Fibroblast of lung (primary cell): Measurements from ENCODE around the gene TRPC1. TPM values are rescaled to one million over a fixed set of nuclear protein-coding genes. Genes with fewer than 3 reads are reported as not detected.

Source experiments
- DNase-seq, 2 donors: peaks; one replicate each; pipeline versions ENCODE4 v3.0.0 to v3.0.0-alpha.2; 2010; ENCODE audit warnings: low read depth in 2 of 2
- H2AFZ ChIP-seq: 2 replicates; pipeline ENCODE4 v1.5.1; 2012; ENCODE audit warnings: low read length, control low read depth, inconsistent platforms
- H3K27ac ChIP-seq: 2 replicates; pipeline ENCODE4 v1.5.1; 2011; ENCODE audit warnings: low read length, control low read depth; ENCODE audit not compliant: insufficient read depth
- H3K27me3 ChIP-seq: 2 replicates; pipeline ENCODE4 v1.5.1; 2011; ENCODE audit warnings: mild to moderate bottlenecking, low read length; ENCODE audit not compliant: control insufficient read depth, insufficient read depth
- H3K36me3 ChIP-seq: 2 replicates; pipeline ENCODE4 v1.5.1; 2011; ENCODE audit warnings: low read length; ENCODE audit not compliant: control insufficient read depth, insufficient read depth
- H3K4me1 ChIP-seq: 2 replicates; pipeline ENCODE4 v1.5.1; 2011; ENCODE audit warnings: low read length; ENCODE audit not compliant: control insufficient read depth, insufficient read depth; ENCODE audit errors: extremely low read depth
- H3K4me2 ChIP-seq: 2 replicates; pipeline ENCODE4 v1.5.1; 2011; ENCODE audit warnings: low read length, control low read depth; ENCODE audit not compliant: insufficient read depth; ENCODE audit errors: extremely low read depth
- H3K4me3 ChIP-seq, 4 experiments: fragments of 200-600 bp in 1 of 4; sonication (generic) in 1 of 4; replicated peaks in 1 of 4; 2 replicates each; pipeline ENCODE4 v1.5.1; 2011 to 2016; ENCODE audit warnings: low read length in 4 of 4, low read depth in 3 of 4, mild to moderate bottlenecking in 3 of 4, control low read depth in 2 of 4, inconsistent platforms in 1 of 4, mixed read lengths in 1 of 4; ENCODE audit not compliant: insufficient read depth in 1 of 4; ENCODE audit errors: control extremely low read depth in 1 of 4
- H3K79me2 ChIP-seq: 2 replicates; pipeline ENCODE4 v1.5.1; 2012; ENCODE audit warnings: mild to moderate bottlenecking, low read length, inconsistent platforms; ENCODE audit not compliant: control insufficient read depth, insufficient read depth
- H3K9ac ChIP-seq: 2 replicates; pipeline ENCODE4 v1.5.1; 2011; ENCODE audit warnings: mild to moderate bottlenecking, low read length, control low read depth; ENCODE audit not compliant: insufficient read depth
- H3K9me3 ChIP-seq: 2 replicates; pipeline ENCODE4 v1.5.1; 2012; ENCODE audit warnings: low read depth, low read length; ENCODE audit not compliant: control insufficient read depth, insufficient read depth
- H4K20me1 ChIP-seq: 2 replicates; pipeline ENCODE4 v1.5.1; 2011; ENCODE audit warnings: low read length; ENCODE audit not compliant: control insufficient read depth, insufficient read depth; ENCODE audit errors: extremely low read depth
- EZH2 ChIP-seq: IDR thresholded peaks from 2 replicates; pipeline ENCODE4 v1.5.1; 2012; ENCODE audit warnings: low read length, control low read depth, mild to moderate bottlenecking; ENCODE audit errors: missing control alignments
- polyA plus RNA-seq, 2 donors: library from polyadenylated mRNA; depleted of rRNA in 1 of 2; stranded (reverse) in 1 of 2; unstranded in 1 of 2; fragments of >200 nt; gene quantifications; 2 replicates each; pipeline ENCODE4 v1.2.1, GENCODE V29; 2011 to 2012; ENCODE audit warnings: missing spikeins in 1 of 2
- total RNA-seq: library from RNA; depleted of rRNA; stranded (reverse); fragments of >200 nt; gene quantifications from 2 replicates; pipeline ENCODE4 v1.2.1, GENCODE V29; 2014
- TF ChIP-seq, protein P1 (sequence below), 2 donors: IDR thresholded peaks in 1 of 2; conservative IDR thresholded peaks in 1 of 2; 1 replicate in 1 of 2; 2 replicates in 1 of 2; pipeline ENCODE4 v1.5.1; 2011 to 2012; ENCODE audit warnings: low read length in 2 of 2, control low read depth in 1 of 2, inconsistent platforms in 1 of 2, low read depth in 1 of 2, mild to moderate bottlenecking in 1 of 2

The TRPC1 gene
- total and polyA plus RNA-seq, 2 donors (not counting 1 experiment from before 2014, with no cell fraction given): 13.0 to 43.1 TPM

DNA sequence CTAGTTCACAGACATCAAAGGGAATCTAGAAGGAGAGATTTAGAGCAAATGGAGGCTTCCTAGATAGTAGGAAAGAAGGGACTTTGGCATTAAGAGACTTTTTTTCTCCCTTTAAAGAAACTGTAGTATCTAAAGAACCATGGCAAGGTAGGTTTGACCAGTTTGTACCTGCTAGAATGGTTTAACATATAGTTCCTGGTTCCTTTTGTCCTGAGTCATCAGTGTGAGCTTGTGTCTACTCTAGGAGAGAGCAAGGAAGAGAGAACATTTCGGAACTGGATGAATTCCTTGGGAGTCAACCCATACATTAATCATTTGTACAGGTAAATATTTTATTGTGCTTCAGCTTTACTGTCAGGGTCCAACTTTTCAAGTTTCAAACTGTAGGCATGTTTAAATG lies 29.6 kb upstream of the TRPC1 start:
- no peaks in the 10 kb centered on the region for H4K20me1 ChIP-seq
- H3K4me1 ChIP-seq: no peaks in the 10 kb centered on the region
- H3K27ac ChIP-seq: no peak overlapping the region
- no peak overlapping the region for H3K9ac ChIP-seq
- no peaks in the 10 kb centered on the region for H3K79me2 ChIP-seq
- no peak overlapping the region for H2AFZ ChIP-seq
- H3K4me2 ChIP-seq: no peak overlapping the region
- H3K9me3 ChIP-seq: no peaks in the 10 kb centered on the region
- no peak overlapping the region for H3K4me3 ChIP-seq
- no peaks in the 10 kb centered on the region for H3K36me3 ChIP-seq
- H3K27me3 ChIP-seq: no peaks in the 10 kb centered on the region
- DNase-seq: no peak
- no peak for TF ChIP-seq EZH2
- TF ChIP-seq, protein P1, sequence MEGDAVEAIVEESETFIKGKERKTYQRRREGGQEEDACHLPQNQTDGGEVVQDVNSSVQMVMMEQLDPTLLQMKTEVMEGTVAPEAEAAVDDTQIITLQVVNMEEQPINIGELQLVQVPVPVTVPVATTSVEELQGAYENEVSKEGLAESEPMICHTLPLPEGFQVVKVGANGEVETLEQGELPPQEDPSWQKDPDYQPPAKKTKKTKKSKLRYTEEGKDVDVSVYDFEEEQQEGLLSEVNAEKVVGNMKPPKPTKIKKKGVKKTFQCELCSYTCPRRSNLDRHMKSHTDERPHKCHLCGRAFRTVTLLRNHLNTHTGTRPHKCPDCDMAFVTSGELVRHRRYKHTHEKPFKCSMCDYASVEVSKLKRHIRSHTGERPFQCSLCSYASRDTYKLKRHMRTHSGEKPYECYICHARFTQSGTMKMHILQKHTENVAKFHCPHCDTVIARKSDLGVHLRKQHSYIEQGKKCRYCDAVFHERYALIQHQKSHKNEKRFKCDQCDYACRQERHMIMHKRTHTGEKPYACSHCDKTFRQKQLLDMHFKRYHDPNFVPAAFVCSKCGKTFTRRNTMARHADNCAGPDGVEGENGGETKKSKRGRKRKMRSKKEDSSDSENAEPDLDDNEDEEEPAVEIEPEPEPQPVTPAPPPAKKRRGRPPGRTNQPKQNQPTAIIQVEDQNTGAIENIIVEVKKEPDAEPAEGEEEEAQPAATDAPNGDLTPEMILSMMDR (conservative IDR thresholded peaks at IDR 0.05 in 1 of 2, IDR thresholded peaks at IDR 0.05 in 1 of 2; ENCODE audit: low read depth in 1 of 2, low read length in 2 of 2): no peak

DNA sequence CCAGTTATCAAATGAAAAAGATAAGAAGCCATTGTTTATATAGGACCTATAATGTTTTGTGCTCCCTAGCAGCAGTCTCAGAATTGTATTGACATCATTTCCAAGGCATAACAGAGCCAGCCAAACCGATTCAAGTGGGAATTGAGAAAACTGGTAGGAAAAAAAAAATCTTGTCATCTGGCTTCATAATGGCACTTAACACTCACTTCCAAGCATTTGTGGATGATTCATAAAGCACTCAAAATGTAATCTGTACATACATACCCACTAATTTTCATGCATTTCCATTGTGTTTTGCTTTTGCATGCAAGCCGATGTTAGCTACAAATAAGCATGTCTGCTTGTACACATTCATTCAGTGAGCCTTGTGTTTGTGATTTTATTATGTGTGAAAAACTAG lies 18.6 kb upstream of the TRPC1 start:
- peak overlapping the region; percentile 40 for H3K4me2 ChIP-seq
- H4K20me1 ChIP-seq: no peaks in the 10 kb centered on the region
- no peaks in the 10 kb centered on the region for H3K36me3 ChIP-seq
- no peaks in the 10 kb centered on the region for H3K9me3 ChIP-seq
- H3K4me1 ChIP-seq: no peaks in the 10 kb centered on the region
- H3K79me2 ChIP-seq: no peaks in the 10 kb centered on the region
- DNase-seq: peak; percentile 2 to 12
- H3K27me3 ChIP-seq: no peaks in the 10 kb centered on the region
- peak overlapping the region; percentile 36 for H2AFZ ChIP-seq
- no peak for TF ChIP-seq EZH2
- TF ChIP-seq, protein P1 (conservative IDR thresholded peaks at IDR 0.05 in 1 of 2, IDR thresholded peaks at IDR 0.05 in 1 of 2; ENCODE audit: low read depth in 1 of 2, low read length in 2 of 2): no peak
- no peak overlapping the region for H3K27ac ChIP-seq
- no peak overlapping the region for H3K4me3 ChIP-seq
- H3K9ac ChIP-seq: no peak overlapping the region

DNA sequence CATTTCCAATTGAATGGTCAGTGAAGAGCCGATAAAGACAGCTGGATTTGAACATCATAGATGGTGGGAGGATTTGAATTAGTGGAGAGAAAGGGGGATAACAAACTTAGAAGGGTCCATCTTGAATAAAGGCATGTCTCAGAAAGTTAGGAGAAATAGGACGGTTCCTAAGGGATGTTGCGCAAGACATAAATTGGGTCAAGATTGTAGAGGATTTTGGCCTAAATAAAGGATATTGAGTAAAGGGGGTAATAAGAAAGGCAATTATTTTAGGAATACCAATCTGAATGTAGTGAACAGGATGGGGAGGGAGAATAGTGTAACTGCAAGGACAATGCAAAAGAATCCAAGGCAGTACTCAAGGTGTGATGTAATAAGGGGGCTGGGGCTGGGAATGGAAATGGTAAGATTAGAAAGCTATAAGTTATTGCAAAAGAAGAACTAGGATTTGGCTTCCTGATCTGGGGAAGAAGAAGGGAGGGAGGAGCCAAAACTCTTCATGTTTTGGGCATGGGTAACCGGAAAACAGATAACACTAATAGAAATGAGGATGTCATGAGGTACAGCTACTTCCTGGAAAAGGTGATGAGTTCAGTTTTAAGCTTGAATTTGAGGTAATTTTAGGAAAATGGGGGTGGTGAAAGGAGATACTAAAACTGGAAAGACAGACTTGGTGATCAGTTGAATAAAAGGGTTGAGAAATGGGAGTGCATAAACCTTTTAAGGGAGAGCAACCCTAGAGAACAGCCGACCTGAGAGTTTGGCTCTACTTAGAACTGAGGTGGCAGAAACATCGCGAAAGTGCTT lies 17.3 kb upstream of the TRPC1 start:
- no peaks in the 10 kb centered on the region for H3K27me3 ChIP-seq
- no peak overlapping the region for H2AFZ ChIP-seq
- H3K4me2 ChIP-seq: no peak overlapping the region
- H3K4me1 ChIP-seq: no peaks in the 10 kb centered on the region
- H4K20me1 ChIP-seq: no peaks in the 10 kb centered on the region
- no peak overlapping the region for H3K4me3 ChIP-seq
- H3K9me3 ChIP-seq: no peaks in the 10 kb centered on the region
- H3K36me3 ChIP-seq: no peaks in the 10 kb centered on the region
- no peaks in the 10 kb centered on the region for H3K79me2 ChIP-seq
- TF ChIP-seq, protein P1 (conservative IDR thresholded peaks at IDR 0.05 in 1 of 2, IDR thresholded peaks at IDR 0.05 in 1 of 2; ENCODE audit: low read depth in 1 of 2, low read length in 2 of 2): no peak
- TF ChIP-seq EZH2: no peak
- DNase-seq: no peak
- no peak overlapping the region for H3K27ac ChIP-seq
- no peak overlapping the region for H3K9ac ChIP-seq
